Gastrocnemius medialis (tissue), 4 donors: ENCODE data around the gene MYH13.

Experiments used
- POLR2A ChIP-seq, 2 donors: fragments of 450-650 bp; IDR thresholded peaks; one replicate each; pipeline ENCODE4 v1.6.1; 2017; ENCODE audit warnings: antibody characterized with exemption in 2 of 2, mild to moderate bottlenecking in 2 of 2, moderate library complexity in 2 of 2
- TF ChIP-seq, protein P1 (sequence below), 5 experiments: fragments of 450-650 bp in 3 of 5; fragments of 200-600 bp in 2 of 5; sonication (generic) in 2 of 5; IDR thresholded peaks in 4 of 5; conservative IDR thresholded peaks in 1 of 5; 1 replicate in 4 of 5; 2 replicates in 1 of 5; pipeline ENCODE4 v1.5.1; 2016 to 2019; ENCODE audit warnings: antibody characterized with exemption in 5 of 5, mild to moderate bottlenecking in 3 of 5, moderate library complexity in 3 of 5

DNA sequence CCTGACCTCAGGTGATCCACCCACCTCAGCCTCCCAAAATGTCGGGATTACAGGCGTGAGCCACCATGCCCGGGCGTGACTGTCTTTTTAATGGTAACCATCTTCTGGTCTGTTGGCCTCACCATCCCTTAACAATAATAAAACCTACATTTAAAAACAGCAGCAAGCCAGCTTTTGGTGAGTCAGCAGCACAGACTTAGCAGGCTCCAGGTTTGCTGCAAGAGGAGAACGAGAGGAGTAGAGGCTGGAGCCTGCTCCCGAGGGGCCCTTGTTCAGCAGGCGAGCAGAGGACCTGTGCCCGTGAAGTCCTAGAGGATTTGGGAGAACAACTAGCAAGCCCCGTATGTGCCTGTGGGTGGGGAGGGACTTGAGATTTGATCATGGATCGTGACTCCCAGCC is 35.7 kb downstream of the MYH13 start:
- TF ChIP-seq, protein P1, sequence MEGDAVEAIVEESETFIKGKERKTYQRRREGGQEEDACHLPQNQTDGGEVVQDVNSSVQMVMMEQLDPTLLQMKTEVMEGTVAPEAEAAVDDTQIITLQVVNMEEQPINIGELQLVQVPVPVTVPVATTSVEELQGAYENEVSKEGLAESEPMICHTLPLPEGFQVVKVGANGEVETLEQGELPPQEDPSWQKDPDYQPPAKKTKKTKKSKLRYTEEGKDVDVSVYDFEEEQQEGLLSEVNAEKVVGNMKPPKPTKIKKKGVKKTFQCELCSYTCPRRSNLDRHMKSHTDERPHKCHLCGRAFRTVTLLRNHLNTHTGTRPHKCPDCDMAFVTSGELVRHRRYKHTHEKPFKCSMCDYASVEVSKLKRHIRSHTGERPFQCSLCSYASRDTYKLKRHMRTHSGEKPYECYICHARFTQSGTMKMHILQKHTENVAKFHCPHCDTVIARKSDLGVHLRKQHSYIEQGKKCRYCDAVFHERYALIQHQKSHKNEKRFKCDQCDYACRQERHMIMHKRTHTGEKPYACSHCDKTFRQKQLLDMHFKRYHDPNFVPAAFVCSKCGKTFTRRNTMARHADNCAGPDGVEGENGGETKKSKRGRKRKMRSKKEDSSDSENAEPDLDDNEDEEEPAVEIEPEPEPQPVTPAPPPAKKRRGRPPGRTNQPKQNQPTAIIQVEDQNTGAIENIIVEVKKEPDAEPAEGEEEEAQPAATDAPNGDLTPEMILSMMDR (IDR thresholded peaks at IDR 0.05 in 4 of 5, conservative IDR thresholded peaks at IDR 0.05 in 1 of 5) = no peak
- TF ChIP-seq POLR2A (IDR thresholded peaks at IDR 0.05) = no peak
